Psoas muscle (tissue), 8 donors: ENCODE results near the gene ATRNL1. TPM values are rescaled to one million over a fixed set of nuclear protein-coding genes. Genes with fewer than 3 reads are reported as not detected.
"Not testable (repeated sequence)": the region's sequence is repeated elsewhere in the genome, so short reads cannot be mapped to it uniquely, and the experiment has no call there.

Source experiments
- ATAC-seq, 4 donors: fragments of 200-7000 bp; cut with Tn5 transposase; one replicate each; pipeline ENCODE4 v1.9.1; 2020; ENCODE audit warnings: moderate library complexity in 3 of 4, mild to moderate bottlenecking in 2 of 4
- DNase-seq, 2 donors: peaks; one replicate each; pipeline ENCODE4 v3.0.0-alpha.2; 2020
- H3K27ac ChIP-seq: fragments of 200-600 bp; one replicate; pipeline ENCODE4 v1.8.0; 2022
- H3K27me3 ChIP-seq, 3 donors: fragments of 200-600 bp in 1 of 3; one replicate each; pipeline versions ENCODE4 v1.6.1 to v1.8.0; 2013 to 2022; ENCODE audit warnings: low read length in 2 of 3, mild to moderate bottlenecking in 2 of 3, moderate library complexity in 1 of 3; ENCODE audit not compliant: insufficient read depth in 3 of 3
- H3K36me3 ChIP-seq, 2 donors: fragments of 200-600 bp in 1 of 2; one replicate each; pipeline versions ENCODE4 v1.6.1 to v1.8.0; 2013 to 2022; ENCODE audit warnings: low read depth in 1 of 2, mild to moderate bottlenecking in 1 of 2, moderate library complexity in 1 of 2; ENCODE audit not compliant: insufficient read depth in 1 of 2
- H3K4me1 ChIP-seq: fragments of 200-600 bp; one replicate; pipeline ENCODE4 v1.8.0; 2022
- H3K4me3 ChIP-seq: fragments of 200-600 bp; one replicate; pipeline ENCODE4 v1.8.0; 2022; ENCODE audit warnings: mild to moderate bottlenecking
- H3K9me3 ChIP-seq: fragments of 200-600 bp; one replicate; pipeline ENCODE4 v1.8.0; 2022
- WGBS, 3 donors: extraction: QIAGEN DNeasy Blood & Tissue Kit; methylation state at CpG; one replicate each; pipeline versions ENCODE4 v1.1.6 to v1.1.7; 2013; 5-methylcytosine and 5-hydroxymethylcytosine counted together
- intact Hi-C, 2 donors: fragments of 100-400 bp; cut with DNase I; formaldehyde crosslinking; loops; one replicate each; pipeline versions ENCODE4 v1.11.0 to v1.14.2; 2022
- polyA plus RNA-seq, 3 donors: library from polyadenylated mRNA; stranded (reverse); fragments of 200-250 nt; gene quantifications; one replicate each; pipeline ENCODE4 v1.2.3, GENCODE V29; 2013
- total RNA-seq, 4 donors: library from RNA; stranded (reverse); fragmentation: NEBNext Ultra II Directional in 2 of 4; extraction: Animal tissue kit (Norgen Biotek cat#: 25700) in 2 of 4; gene quantifications; one replicate each; pipeline versions ENCODE4 v1.2.1 to v1.2.4, GENCODE V29; 2021 to 2023
- TF ChIP-seq, protein P1 (sequence below): fragments of 200-600 bp; IDR thresholded peaks from one replicate; pipeline ENCODE4 v1.8.0; 2022; ENCODE audit warnings: antibody characterized with exemption
- donor health status: healthy with polysubstance abuse.
- donor health status: DM: no; HTN: no; CAD: no; lungs with moderate emphysema.
- donor health status: Bipolar disorder and iron deficiency.
- donor health status: healthy.
- donor health status: DM: yes; HTN: yes; CAD: no.
- donor health status: DM: no; HTN: no; CAD: no.
- donor health status: DM: no; HTN: no; CAD: no.
- donor health status: DM: yes; HTN: yes; CAD: no.

The ATRNL1 gene
- total and polyA plus RNA-seq, 7 donors: 0.01 to 7.1 (median 2.2) TPM

DNA sequence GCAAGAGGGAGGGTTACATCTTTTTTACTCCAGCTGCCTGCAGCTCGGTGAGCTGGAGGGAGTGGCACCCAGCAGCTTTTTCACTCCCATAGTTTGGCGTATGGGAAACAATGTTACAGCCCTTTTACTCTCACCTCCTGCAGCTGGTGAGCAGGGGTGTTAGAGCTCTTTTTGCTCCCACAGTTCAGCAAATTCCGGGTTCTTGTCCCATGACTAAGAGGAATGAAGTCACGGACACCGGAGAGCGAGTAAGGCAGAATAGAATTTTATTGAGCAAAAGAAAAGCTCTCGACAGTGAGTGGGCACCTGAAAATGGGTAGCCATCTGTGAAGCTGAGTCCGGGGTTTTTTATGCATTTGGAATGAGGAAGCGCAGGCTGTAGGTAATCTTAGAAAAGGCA, 733.2 kb downstream of the ATRNL1 start:
- H3K9me3 ChIP-seq: no peaks in the 10 kb centered on the region
- H3K27me3 ChIP-seq: no peaks in the 10 kb centered on the region
- ATAC-seq (no peak), DNase-seq (no peak)
- no peaks in the 10 kb centered on the region for H3K36me3 ChIP-seq
- H3K4me3 ChIP-seq: no peak overlapping the region
- TF ChIP-seq, protein P1, sequence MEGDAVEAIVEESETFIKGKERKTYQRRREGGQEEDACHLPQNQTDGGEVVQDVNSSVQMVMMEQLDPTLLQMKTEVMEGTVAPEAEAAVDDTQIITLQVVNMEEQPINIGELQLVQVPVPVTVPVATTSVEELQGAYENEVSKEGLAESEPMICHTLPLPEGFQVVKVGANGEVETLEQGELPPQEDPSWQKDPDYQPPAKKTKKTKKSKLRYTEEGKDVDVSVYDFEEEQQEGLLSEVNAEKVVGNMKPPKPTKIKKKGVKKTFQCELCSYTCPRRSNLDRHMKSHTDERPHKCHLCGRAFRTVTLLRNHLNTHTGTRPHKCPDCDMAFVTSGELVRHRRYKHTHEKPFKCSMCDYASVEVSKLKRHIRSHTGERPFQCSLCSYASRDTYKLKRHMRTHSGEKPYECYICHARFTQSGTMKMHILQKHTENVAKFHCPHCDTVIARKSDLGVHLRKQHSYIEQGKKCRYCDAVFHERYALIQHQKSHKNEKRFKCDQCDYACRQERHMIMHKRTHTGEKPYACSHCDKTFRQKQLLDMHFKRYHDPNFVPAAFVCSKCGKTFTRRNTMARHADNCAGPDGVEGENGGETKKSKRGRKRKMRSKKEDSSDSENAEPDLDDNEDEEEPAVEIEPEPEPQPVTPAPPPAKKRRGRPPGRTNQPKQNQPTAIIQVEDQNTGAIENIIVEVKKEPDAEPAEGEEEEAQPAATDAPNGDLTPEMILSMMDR: no peak
- H3K4me1 ChIP-seq: no peaks in the 10 kb centered on the region
- WGBS, 3 donors: 86 to 89% (median 88%) methylated on average over 9 of the region's 9 CpGs
- intact Hi-C loops: loop anchor here in 1 of 2 donors (10.0 kb wide), 1 partner anchor 458 kb away; no protein-coding TSS in a partner anchor
- H3K27ac ChIP-seq: no peak overlapping the region

DNA sequence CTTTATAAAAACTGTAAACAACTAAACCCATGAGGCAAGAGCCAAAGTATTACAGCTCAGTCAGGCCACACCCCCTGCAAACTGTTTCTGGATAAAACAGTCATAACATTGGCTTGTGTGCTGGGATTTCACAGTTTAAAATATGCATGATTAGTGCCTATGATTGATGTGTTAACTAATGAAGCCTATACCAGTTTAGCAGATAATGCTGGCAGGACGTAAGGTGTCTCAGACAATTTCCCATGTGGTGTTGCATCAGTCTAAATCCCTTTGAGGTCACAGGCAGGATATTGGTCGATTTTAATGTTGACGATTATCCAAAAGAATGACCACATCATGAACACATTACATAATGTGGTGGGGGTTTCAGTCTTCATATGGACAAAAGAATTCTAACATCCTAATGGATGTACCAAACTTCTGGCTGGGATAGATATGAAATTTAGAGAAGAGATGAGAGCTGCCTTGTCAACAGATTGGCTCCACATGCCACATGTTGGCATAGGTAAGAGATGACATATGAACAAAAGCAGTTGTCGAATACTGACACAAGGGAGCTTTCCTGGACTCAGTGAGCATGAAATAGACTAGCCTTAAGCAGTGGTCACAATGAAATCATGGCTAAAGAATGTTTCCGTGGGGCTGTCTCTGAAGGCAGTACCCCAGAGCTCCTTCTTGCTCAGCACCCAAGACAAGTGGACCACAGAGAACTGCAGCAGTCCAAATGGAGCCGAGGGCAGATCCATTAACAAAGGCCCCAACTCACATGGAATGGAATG, 734.3 kb downstream of the ATRNL1 start:
- intact Hi-C loops: loop anchor here in 1 of 2 donors (10.0 kb wide), 1 partner anchor 457 kb away; no protein-coding TSS in a partner anchor
- no peak overlapping the region for H3K27ac ChIP-seq
- 26 to 54% (median 36%) methylated on average over 6 of the region's 6 CpGs for WGBS, 3 donors
- TF ChIP-seq, protein P1: no peak
- no peaks in the 10 kb centered on the region for H3K9me3 ChIP-seq
- H3K27me3 ChIP-seq: no peaks in the 10 kb centered on the region
- DNase-seq: peak; percentile 21 to 47
- ATAC-seq: peak in 3 of 4 donors; percentile 26 to 56 (median 54)
- no peaks in the 10 kb centered on the region for H3K36me3 ChIP-seq
- no peaks in the 10 kb centered on the region for H3K4me1 ChIP-seq
- no peak overlapping the region for H3K4me3 ChIP-seq

DNA sequence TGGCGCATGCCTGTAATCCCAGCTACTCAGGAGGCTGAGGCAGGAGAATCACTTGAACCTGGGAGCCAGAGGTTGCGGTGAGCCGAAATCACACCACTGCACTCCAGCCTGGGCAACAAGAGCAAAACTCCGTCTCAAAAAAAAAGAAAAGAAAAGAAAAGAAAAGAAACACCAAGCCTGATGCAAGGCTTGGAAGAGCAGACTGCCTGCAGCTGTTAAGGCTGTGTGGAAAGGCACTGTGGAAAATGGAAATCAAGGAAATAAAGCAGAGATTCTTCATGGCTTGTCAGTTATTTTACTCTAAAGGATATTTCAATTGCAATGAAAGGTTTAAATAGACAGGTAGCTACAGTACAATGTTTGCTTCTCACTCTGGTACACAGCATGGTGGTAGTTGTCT, 735.0 kb downstream of the ATRNL1 start:
- not testable (repeated sequence) for H3K4me1 ChIP-seq, H3K36me3 ChIP-seq, DNase-seq, H3K27ac ChIP-seq, ATAC-seq, H3K4me3 ChIP-seq, H3K9me3 ChIP-seq, H3K27me3 ChIP-seq
- intact Hi-C loops: loop anchor here in 1 of 2 donors (10.0 kb wide), 1 partner anchor 457 kb away; no protein-coding TSS in a partner anchor
- WGBS, 3 donors: 55 to 72% (median 57%) methylated on average over 4 of the region's 4 CpGs

DNA sequence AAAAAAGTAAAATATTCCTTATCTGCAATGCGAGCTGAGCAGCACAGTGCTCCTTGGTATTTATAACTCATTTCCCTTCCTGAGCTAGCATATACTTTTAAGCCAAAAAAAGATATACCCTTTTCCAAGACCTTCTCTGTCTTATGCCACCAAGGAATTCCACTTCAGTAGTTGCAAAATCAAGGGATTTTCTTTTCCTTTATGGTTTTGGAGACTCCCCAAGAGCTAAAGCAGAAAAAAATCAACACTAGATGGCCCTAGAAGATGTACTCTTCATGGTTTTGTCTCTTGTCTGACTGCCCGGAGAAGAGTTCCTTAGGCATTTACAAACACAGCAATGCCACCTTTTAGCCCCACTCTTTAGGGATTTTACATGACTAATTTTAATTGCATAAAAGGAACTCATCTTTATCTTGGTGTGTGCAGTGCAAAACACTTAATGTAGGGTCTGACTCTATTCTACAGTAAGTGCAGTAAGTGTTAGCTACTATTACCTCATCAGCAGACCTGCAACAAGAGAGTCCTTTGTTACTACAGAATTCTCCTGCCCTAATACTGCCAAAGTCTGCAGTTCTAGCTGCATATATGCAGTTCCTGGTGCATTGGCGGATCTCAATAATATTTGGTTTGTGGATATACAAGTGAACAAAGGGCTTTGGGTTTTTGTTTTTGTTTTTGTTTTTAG, 736.5 kb downstream of the ATRNL1 start:
- no peaks in the 10 kb centered on the region for H3K27me3 ChIP-seq
- no peak for ATAC-seq
- no peaks in the 10 kb centered on the region for H3K36me3 ChIP-seq
- H3K27ac ChIP-seq: no peak overlapping the region
- no peaks in the 10 kb centered on the region for H3K9me3 ChIP-seq
- no peaks in the 10 kb centered on the region for H3K4me1 ChIP-seq
- DNase-seq: no peak
- intact Hi-C loops: loop anchor here in 1 of 2 donors (10.0 kb wide), 1 partner anchor 455 kb away; no protein-coding TSS in a partner anchor
- TF ChIP-seq, protein P1: peak; percentile 10
- WGBS, 3 donors: 52 to 60% (median 53%) methylated on average over 3 of the region's 3 CpGs
- no peak overlapping the region for H3K4me3 ChIP-seq

DNA sequence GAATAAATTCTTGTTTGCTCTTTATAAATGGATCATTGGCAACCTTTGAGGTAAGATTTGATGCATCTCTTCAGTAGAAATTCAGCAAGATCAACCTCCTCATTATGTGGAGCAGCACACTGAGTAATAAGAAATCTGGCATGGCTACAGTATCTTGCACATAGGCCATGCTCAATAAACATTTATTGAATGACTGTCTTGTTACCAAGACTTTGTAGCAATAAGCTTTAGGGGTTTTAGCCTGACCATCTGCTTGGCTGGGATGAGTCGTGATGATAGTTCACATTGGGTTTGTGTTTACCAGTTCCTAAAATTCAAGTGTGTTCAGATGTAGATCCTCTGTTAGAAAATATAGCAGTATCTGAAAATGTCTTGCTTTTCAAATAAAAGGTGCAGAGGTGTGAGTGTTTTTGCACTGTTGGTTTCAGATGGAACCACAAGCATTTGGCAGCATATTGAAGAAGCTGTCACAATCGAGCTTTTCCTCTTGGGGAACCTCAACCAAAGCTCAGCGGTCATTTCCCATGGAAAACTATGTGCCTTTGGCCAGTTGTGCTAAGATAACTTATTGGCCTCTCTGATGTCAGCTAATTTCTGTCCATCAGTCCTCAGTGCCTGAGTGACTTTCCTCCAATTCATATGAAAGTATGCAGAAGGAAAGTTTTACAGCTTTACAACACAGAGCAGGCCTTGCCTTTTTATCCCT, 737.3 kb downstream of the ATRNL1 start:
- Histone ChIP-seq H3K4me3 (no peak overlapping the region), H3K4me1 (no peaks in the 10 kb centered on the region), H3K36me3 (no peaks in the 10 kb centered on the region), H3K9me3 (no peaks in the 10 kb centered on the region), H3K27me3 (no peaks in the 10 kb centered on the region), H3K27ac (no peak overlapping the region)
- ATAC-seq (no peak), DNase-seq (no peak)
- WGBS, 3 donors: 38 to 53% (median 44%) methylated on average over 3 of the region's 3 CpGs
- intact Hi-C loops: no loop called here
- TF ChIP-seq, protein P1: no peak
